Measurements from ENCODE around the gene CRPPA.
"Not testable (repeated sequence)": the region's sequence is repeated elsewhere in the genome, so short reads cannot be mapped to it uniquely, and the experiment has no call there.

CRPPA gene

GRCh38 chr7:16421333-16422102 is at the start of gene CRPPA:
Gene CRPPA, minus strand, starts transcription at chr7:16421538. Its CDS starts 216 bp downstream, at chr7:16421322.
- POLR2A ChIA-PET = interaction anchor here (0.6 to 2.2 kb wide), 11 partner anchors 9 to 143 kb away, joined by 3 to 13 read pairs (median 4); partner anchors contain the start of gene SOSTDC1
- DNase-seq (ENCODE audit: extremely low spot score) = peak; percentile 52
- 0 out of 2 replicates have a peak, but pooled peaks have one; percentile 60 for TF ChIP-seq HDGF (IDR thresholded peaks at IDR 0.05; ENCODE audit: borderline replicate concordance)
- peak; percentile 34; the same call in 1 of the 2 replicates for TF ChIP-seq L3MBTL2 (conservative IDR thresholded peaks at IDR 0.05)
- no peak for TF ChIP-seq FOXA1 (IDR thresholded peaks at IDR 0.05)

GRCh38 chr7:16465469-16466361 is 44.4 kb upstream of the CRPPA start, which contains the start of gene SOSTDC1:
Gene SOSTDC1, minus strand, starts transcription at chr7:16465738. Its CDS starts 70 bp downstream, at chr7:16465668.
- peak; percentile 31 for DNase-seq (ENCODE audit: extremely low spot score)

More at GRCh38 chr7:16421333-16422102, at the start of gene CRPPA:
- CTCF ChIA-PET = interaction anchor here (1.1 kb wide), 1 partner anchor 153 kb away, joined by 4 read pairs; no protein-coding TSS in a partner anchor

GRCh38 chr7:16463949-16464715 is 42.8 kb upstream of the CRPPA start:
- ChIA-PET CTCF (no interaction called here), POLR2A (interaction anchor here (1.2 kb wide), 1 partner anchor 43 kb away, joined by 6 read pairs; the partner anchor contains the start of gene CRPPA)
- DNase-seq (ENCODE audit: extremely low spot score) = no peak
- TF ChIP-seq SP1 (IDR thresholded peaks at IDR 0.05) = no peak

More at GRCh38 chr7:16465469-16466361, 44.4 kb upstream of the CRPPA start, which contains the start of gene SOSTDC1:
- ChIA-PET POLR2A (interaction anchor here (0.7 to 1.1 kb wide), 3 partner anchors 14 to 66 kb away, joined by 3 to 12 read pairs (median 3); partner anchors contain the start of gene CRPPA), CTCF (interaction anchor here (0.5 to 1.3 kb wide), 4 partner anchors 13 to 1286 kb away, joined by 3 to 9 read pairs (median 4); no protein-coding TSS in a partner anchor)
- 0 out of 2 replicates have a peak, but pooled peaks have one; percentile 29 for TF ChIP-seq L3MBTL2 (conservative IDR thresholded peaks at IDR 0.05)
- TF ChIP-seq TARDBP (IDR thresholded peaks at IDR 0.05) = no peak

GRCh38 chr7:16463520-16463919 is 42.2 kb upstream of the CRPPA start:
- ChIA-PET POLR2A (interaction anchor here (1.2 kb wide), 1 partner anchor 43 kb away, joined by 6 read pairs; the partner anchor contains the start of gene CRPPA), CTCF (no interaction called here)
- TF ChIP-seq TARDBP (IDR thresholded peaks at IDR 0.05) (no peak), PKNOX1 (IDR thresholded peaks at IDR 0.05) (peak; percentile 58)
- DNase-seq (ENCODE audit: extremely low spot score) = no peak

- no peak for TF ChIP-seq LEF1 (IDR thresholded peaks at IDR 0.05; ENCODE audit: borderline replicate concordance)
- no peak for TF ChIP-seq HDGF (IDR thresholded peaks at IDR 0.05; ENCODE audit: borderline replicate concordance)
- TF ChIP-seq SP1 (IDR thresholded peaks at IDR 0.05) = no peak
- TF ChIP-seq ARNT (IDR thresholded peaks at IDR 0.05) = no peak
- no peak for TF ChIP-seq ELF4 (IDR thresholded peaks at IDR 0.05)
- no peak for TF ChIP-seq SUZ12 (IDR thresholded peaks at IDR 0.05)
- no peak for TF ChIP-seq FOXM1 (IDR thresholded peaks at IDR 0.05; ENCODE audit: borderline replicate concordance)
- no peak for TF ChIP-seq FOXK2 (IDR thresholded peaks at IDR 0.05)
- no peak for TF ChIP-seq CTBP1 (IDR thresholded peaks at IDR 0.05; ENCODE audit: borderline replicate concordance)
- TF ChIP-seq PKNOX1 (IDR thresholded peaks at IDR 0.05) = no peak
- DNase-seq (ENCODE audit: extremely low spot score) = no peak
- ChIA-PET POLR2A (interaction anchor here (1.4 kb wide), 1 partner anchor 42 kb away, joined by 5 read pairs; no protein-coding TSS in a partner anchor), CTCF (interaction anchor here (0.7 kb wide), 1 partner anchor 102 kb away, joined by 3 read pairs; no protein-coding TSS in a partner anchor)
These were observed 41.1 kb upstream of the CRPPA start for GRCh38 chr7:16462431-16462889.

- no peak for TF ChIP-seq TARDBP (IDR thresholded peaks at IDR 0.05)
- TF ChIP-seq HDGF (IDR thresholded peaks at IDR 0.05; ENCODE audit: borderline replicate concordance) = no peak
- no peak for TF ChIP-seq FOXM1 (IDR thresholded peaks at IDR 0.05; ENCODE audit: borderline replicate concordance)
- TF ChIP-seq SUZ12 (IDR thresholded peaks at IDR 0.05) = no peak
- no peak for TF ChIP-seq PKNOX1 (IDR thresholded peaks at IDR 0.05)
- no peak for TF ChIP-seq LEF1 (IDR thresholded peaks at IDR 0.05; ENCODE audit: borderline replicate concordance)
- TF ChIP-seq CTBP1 (IDR thresholded peaks at IDR 0.05; ENCODE audit: borderline replicate concordance) = no peak
- no peak for DNase-seq (ENCODE audit: extremely low spot score)
- ChIA-PET POLR2A (no interaction called here), CTCF (interaction anchor here (1.0 kb wide), 1 partner anchor 10 kb away, joined by 3 read pairs; no protein-coding TSS in a partner anchor)
These were observed 39.6 kb upstream of the CRPPA start for GRCh38 chr7:16460789-16461493.

GRCh38 chr7:16456303-16456702 is 35.0 kb upstream of the CRPPA start:
- CTCF ChIA-PET = interaction anchor here (0.6 kb wide), 1 partner anchor 378 kb away, joined by 3 read pairs; no protein-coding TSS in a partner anchor
- POLR2A ChIA-PET; DNase-seq (ENCODE audit: extremely low spot score): not testable (repeated sequence)

All from HEK293T (cell line).